Subcutaneous adipose tissue (tissue), 4 donors: ENCODE measurements around the gene ADAMTSL5. TPM values are rescaled to one million over a fixed set of nuclear protein-coding genes. Genes with fewer than 3 reads are reported as not detected.

Source experiments
- total RNA-seq, 4 donors: library from RNA; depleted of rRNA; stranded (reverse); fragments of >200 nt; gene quantifications; one replicate each; pipeline ENCODE4 v1.1.0, GENCODE V29; 2016
- TF ChIP-seq, protein P1 (sequence below): fragments of 450-650 bp; IDR thresholded peaks from one replicate; pipeline ENCODE4 v1.5.1; 2016; ENCODE audit warnings: low read depth, mild to moderate bottlenecking, control low read depth, antibody characterized with exemption, moderate library complexity

Gene ADAMTSL5
- total RNA-seq, 4 donors from 2014 or later: 0.51 to 1.3 TPM; not detected in 2

DNA sequence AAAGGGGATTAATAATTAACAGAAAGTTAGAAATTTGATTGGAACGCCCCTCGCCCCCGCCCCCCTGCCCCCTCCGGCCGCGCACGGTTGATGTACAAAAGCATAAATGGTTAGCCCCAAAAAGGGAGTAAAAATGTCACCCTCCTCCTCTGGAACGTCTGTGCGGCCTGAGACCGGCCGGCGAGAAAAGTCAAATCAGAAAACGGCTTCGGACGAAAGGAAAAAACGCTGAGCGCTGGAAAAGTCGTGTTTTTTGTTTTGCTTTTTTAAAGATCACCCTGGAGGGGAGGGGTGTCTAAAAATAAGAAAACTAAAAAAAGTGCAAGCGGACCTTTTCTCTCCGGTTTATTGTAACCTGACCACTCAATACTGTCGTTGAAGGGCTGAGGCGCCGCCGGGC, 42.1 kb upstream of the ADAMTSL5 start:
- TF ChIP-seq, protein P1, sequence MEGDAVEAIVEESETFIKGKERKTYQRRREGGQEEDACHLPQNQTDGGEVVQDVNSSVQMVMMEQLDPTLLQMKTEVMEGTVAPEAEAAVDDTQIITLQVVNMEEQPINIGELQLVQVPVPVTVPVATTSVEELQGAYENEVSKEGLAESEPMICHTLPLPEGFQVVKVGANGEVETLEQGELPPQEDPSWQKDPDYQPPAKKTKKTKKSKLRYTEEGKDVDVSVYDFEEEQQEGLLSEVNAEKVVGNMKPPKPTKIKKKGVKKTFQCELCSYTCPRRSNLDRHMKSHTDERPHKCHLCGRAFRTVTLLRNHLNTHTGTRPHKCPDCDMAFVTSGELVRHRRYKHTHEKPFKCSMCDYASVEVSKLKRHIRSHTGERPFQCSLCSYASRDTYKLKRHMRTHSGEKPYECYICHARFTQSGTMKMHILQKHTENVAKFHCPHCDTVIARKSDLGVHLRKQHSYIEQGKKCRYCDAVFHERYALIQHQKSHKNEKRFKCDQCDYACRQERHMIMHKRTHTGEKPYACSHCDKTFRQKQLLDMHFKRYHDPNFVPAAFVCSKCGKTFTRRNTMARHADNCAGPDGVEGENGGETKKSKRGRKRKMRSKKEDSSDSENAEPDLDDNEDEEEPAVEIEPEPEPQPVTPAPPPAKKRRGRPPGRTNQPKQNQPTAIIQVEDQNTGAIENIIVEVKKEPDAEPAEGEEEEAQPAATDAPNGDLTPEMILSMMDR: no peak

GRCh38 chr19:1553415-1553814, 40.6 kb upstream of the ADAMTSL5 start:
- TF ChIP-seq, protein P1: no peak

GRCh38 chr19:1551068-1552040, 38.5 kb upstream of the ADAMTSL5 start:
- TF ChIP-seq, protein P1: no peak

DNA sequence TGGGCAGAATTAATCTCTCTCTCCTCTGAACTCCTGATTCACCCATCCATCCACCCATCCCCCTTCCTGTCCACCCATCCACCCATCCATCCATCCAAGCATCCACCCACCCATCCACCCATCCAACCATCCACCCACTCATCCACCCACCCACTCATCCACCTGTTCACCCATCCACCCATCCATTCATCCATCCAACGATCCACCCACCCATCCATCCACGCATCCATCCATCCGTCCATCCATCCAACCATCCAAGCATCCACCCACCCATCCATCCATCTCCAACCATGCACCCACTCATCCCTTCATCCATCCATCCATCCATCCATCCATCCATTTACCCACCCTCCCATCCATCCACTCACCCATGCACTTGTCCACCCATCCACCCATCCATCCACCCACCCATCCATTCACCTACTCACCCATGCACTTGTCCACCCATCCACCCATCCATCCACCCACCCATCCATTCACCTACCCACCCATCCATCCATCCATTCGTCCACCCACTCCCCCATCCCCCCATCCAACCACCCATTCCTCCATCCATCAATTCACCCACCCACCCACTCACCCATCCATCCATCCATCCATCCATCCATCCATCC, 36.6 kb upstream of the ADAMTSL5 start:
- TF ChIP-seq, protein P1: no peak

GRCh38 chr19:1540365-1540925, 27.6 kb upstream of the ADAMTSL5 start:
- TF ChIP-seq, protein P1: no peak

DNA sequence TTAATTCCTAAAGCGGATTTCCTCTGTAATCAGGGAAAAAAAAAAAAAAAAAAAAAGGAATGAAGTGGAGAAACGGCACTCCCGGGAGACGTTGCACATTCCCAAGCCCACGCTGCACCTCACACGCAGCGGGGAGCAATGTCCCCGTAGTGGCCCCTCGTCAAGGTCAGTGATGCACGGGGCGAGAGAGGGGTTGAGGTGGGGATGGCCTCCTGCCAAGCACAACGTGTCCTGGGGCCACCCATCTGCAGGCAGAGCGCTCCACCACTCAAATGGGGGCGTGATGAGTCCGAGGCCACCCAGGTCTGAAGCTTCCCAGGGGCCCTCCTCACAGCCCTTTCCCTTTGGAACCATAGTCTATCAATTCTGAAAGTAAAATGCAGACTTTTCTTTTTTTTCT, 26.2 kb upstream of the ADAMTSL5 start:
- TF ChIP-seq, protein P1: no peak

DNA sequence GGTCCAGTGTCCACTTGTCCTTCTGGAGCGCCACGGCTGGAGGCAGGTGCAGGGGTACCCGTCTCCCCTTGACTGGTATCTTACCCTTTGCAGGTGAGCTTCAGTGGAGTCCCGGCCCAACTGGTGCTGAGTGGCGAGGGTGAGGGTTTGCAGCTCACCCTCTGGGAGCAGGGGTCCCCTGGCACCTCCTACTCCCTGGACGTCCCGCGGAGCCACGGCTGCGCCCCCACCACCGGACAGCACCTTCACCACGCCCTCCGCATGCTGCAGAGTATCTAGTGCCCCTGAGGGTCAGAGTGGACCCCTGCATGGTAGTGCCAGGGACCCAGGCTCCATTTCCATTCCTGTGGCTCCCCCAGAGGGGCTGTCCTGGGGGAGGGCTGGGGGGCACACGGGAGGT, 22.2 kb upstream of the ADAMTSL5 start:
- TF ChIP-seq, protein P1: no peak
